TTC549 (cell line): Measurements from ENCODE around the gene SEC16B.
"Not testable (repeated sequence)": the region's sequence is repeated elsewhere in the genome, so short reads cannot be mapped to it uniquely, and the experiment has no call there.

Experiments
- FAIRE-seq: peaks from 2 replicates; lab custom pipeline; 2012; peaks lifted over from hg19 to GRCh38; lab: Jason Lieb, UNC

SEC16B gene, protein sequence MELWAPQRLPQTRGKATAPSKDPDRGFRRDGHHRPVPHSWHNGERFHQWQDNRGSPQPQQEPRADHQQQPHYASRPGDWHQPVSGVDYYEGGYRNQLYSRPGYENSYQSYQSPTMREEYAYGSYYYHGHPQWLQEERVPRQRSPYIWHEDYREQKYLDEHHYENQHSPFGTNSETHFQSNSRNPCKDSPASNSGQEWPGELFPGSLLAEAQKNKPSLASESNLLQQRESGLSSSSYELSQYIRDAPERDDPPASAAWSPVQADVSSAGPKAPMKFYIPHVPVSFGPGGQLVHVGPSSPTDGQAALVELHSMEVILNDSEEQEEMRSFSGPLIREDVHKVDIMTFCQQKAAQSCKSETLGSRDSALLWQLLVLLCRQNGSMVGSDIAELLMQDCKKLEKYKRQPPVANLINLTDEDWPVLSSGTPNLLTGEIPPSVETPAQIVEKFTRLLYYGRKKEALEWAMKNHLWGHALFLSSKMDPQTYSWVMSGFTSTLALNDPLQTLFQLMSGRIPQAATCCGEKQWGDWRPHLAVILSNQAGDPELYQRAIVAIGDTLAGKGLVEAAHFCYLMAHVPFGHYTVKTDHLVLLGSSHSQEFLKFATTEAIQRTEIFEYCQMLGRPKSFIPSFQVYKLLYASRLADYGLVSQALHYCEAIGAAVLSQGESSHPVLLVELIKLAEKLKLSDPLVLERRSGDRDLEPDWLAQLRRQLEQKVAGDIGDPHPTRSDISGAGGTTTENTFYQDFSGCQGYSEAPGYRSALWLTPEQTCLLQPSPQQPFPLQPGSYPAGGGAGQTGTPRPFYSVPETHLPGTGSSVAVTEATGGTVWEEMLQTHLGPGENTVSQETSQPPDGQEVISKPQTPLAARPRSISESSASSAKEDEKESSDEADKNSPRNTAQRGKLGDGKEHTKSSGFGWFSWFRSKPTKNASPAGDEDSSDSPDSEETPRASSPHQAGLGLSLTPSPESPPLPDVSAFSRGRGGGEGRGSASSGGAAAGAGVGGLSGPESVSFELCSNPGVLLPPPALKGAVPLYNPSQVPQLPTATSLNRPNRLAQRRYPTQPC

DNA sequence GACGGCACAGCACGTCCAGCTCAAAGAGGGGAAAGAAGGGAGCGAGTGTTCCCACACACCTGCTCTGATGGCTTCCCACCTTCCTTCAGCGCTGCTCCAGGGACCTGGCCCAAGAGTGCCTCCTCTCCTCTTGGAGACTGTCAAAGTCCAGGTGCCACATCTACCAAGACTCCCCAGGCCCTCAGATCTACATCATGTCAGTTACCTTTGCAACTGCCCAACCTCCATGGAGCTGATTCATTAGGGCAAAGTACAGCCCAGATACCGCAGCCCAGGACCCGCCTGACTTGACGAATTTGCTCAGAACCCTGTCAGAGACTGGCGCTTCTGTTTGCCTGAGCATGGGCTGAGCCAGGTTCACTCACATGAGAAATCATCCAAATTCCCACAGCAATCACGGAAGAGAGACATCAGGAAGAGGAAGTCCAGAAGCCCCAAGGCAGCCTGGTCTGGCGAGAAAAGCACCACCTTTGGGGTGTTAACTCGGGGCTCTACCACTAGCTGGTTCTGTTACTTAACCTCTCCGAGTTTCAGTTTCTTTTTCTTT lies at the start of gene SEC16B:
Gene SEC16B, minus strand, starts transcription at position 234 of the 547 bp plus-strand sequence. CDS start 2,077 bp downstream, outside the sequence.
- FAIRE-seq, result no peak

DNA sequence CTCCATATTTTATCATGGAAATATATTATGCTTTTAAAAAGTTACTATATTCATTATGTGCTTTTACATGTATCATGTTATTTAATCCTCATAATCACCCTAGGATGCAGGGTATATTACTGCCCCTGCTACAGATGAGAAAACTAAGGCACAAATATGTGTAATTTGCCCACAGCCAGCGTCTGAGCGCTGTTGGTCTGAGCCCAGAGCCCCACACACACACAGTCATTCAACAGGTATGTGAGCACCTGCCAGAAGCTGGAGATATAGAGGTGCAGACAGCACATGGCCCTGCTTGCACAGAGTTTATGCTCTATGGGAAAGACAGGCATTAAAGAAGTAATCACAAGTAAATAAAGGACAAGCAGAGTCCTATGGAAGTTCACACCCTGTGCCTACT lies 49.8 kb upstream of the SEC16B start:
- FAIRE-seq, result no peak

GRCh38 chr1:178019208-178019607 lies 49.4 kb upstream of the SEC16B start:
- FAIRE-seq, result no peak

GRCh38 chr1:178017517-178017916 lies 47.7 kb upstream of the SEC16B start:
- FAIRE-seq, result peak; percentile 22

GRCh38 chr1:178011864-178012503 lies 42.1 kb upstream of the SEC16B start:
- FAIRE-seq, result no peak

GRCh38 chr1:178011465-178011828 lies 41.6 kb upstream of the SEC16B start:
- no peak for FAIRE-seq

DNA sequence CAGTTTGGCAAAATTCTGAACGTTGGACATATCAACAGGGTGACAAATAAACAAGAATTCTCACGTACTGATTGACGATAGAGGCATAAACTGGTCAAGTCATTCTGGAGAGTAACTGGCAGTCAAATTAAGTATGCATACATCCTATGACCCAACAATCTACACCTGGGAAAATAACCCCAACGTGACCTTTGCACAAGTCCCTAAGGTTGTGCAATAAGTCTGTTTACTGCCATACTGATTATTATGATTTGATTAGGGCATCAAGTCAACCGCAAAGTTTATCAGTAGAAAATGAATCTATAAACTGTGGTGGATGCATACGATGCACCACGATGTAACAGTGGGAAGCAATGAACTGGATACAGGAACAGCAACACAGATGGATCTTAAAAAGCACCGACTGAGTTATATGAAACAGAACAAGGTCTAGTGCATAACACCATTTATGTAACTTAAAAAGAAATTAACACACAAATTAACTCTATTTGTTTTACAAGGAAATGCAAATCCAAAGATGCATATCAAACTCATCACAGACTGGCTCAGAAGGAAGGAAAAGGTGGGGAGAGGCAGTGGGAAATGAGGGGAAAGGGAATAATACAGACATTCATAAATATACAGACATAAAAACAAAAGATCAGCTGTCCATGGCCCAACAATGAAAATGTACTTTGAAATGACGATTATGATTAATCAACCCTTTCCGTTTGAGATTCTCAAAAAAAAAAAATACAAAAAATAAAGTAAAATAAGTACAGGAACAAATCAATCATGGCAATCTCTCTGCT lies 41.0 kb upstream of the SEC16B start:
- FAIRE-seq, result no peak

GRCh38 chr1:178006043-178006442 lies 36.2 kb upstream of the SEC16B start:
- no peak for FAIRE-seq

DNA sequence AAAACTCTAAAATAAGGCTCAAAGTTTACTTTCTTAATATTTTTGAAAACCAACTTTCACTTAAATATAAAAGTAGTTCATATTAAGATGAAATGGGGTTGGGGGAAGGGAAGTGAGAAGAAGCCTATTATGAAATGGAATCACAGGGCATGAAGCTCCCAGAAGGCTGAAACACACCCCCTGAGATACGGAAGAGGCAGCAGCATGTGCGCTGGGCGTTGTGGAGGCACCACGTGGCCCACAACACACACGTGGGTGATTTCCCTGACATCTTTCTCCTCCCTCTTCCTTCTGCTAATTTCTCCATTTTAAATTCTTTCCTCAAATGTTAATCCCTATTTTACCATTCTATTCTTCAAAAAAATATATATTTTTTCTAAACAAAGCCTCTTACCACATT lies 35.6 kb upstream of the SEC16B start:
- FAIRE-seq, result no peak

GRCh38 chr1:178004926-178005391 lies 35.1 kb upstream of the SEC16B start:
- no peak for FAIRE-seq

DNA sequence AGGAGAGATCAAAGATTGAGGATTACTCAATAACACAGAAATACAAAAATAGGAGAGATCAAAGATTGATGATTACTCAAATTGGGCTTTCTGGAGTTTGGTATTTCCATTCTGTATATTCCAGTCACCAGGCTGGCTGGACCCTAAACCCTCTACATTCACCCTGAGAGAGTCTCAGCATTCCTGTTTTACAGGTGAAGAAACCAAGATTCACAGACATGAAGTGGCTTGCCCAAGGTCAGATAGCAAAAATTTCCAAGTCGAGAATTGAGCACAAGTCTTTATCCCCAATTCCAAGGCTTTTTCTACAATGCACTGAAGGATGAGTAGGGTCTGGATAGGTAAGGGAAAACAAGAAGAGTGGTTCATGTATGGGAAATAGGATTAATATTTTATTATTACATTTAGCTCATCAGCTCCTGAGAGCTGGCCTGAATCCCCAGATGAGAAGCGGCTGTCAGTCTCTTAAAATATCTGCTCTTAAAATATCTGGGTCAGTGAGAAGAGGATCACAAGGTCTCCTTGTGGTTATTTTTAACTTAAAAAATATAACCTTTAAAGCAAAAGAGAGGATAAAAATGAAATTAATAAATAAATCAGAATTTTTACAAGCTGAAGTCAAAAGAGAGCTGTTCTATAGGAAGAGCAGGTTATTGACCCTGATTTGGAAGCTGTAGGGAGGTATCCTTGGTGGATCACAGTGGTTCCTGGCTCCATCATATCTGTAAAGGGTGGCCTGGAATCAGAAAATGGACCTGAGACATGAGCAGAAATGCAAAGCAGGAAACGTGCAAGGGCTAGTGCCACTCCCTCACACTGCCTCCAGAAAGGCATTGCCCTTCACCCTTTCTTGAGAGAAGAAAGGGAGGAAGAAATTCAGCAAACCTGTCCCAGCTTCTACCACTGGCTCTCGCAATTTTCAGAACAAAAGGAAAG lies 29.1 kb upstream of the SEC16B start:
- no peak for FAIRE-seq

- no peak for FAIRE-seq
Measured at GRCh38 chr1:177996957-177997356, 27.1 kb upstream of the SEC16B start.

DNA sequence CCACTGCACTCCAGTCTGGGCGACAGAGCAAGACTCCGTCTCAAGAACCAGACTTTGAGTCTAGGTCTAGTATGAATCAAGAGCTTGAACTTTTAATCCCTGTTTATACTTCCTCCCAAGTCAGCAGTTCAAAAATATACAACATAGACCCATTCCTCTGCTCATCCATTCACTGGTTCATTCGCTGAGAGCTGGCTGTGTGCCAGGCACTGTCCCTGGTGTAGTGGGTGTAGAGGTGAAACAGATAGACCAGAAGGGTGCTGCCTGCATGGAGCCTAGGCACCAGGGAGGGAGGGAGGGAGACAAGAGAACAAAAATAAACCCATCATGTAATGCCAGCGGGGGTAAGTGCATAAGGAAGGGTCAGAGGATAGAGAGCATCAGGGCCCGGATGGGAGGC lies 25.5 kb upstream of the SEC16B start:
- FAIRE-seq, result no peak

DNA sequence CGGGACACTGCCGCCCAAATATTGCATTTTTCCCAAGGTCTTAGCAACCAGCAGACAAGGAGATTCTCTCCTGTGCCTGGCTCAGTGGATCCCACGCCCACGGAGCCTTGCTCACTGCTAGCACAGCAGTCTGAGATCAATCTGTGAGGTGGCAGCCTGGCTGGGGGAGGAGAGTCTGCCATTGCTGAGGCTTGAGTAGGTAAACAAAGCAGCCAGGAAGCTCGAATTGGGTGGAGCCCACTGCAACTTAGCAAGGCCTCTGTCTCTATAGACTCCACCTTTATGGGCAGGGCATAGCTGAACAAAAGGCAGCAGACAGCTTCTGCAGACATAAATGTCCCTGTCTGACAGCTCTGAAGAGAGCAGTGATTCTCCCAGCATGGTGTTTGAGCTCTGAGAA lies 16.4 kb upstream of the SEC16B start:
- FAIRE-seq, result not testable (repeated sequence)

- no peak for FAIRE-seq
Measured at GRCh38 chr1:177984761-177985160, 14.9 kb upstream of the SEC16B start.

- no peak for FAIRE-seq
Measured at GRCh38 chr1:177984136-177984525, 14.3 kb upstream of the SEC16B start.

DNA sequence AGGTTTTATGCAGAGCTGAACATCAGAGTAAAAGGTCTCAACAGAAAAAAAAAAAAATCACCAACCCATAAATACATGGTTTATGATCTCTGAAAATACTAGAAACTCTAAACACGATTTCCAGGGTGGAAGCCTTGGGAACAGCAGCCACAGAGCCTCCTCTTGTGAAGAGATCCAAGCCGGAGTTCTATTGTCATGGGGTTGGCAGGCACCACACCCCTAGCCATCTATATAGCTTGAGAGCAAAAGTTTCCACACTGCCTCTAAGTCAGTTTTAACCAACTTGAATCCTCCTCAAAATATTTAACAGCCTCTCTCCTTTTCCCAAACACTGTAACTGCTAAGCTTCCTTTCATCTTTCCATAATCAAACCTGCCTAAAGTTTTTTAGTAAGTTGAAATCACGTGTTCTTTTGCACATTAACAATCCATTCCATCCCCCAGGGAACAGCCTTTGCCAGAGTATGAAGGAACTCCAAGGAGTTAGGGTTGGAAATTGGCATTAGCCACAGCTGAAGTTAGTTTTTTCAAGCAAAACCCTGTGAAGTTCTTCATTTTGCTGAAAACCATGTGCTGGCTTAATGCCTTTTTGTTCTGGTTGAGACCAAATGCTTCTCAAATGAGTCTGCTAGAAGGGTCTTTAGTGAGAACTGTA lies 13.8 kb upstream of the SEC16B start:
- FAIRE-seq, result no peak

- FAIRE-seq, result no peak
Measured at GRCh38 chr1:177983077-177983476, 13.2 kb upstream of the SEC16B start.

GRCh38 chr1:177981200-177981599 lies 11.3 kb upstream of the SEC16B start:
- no peak for FAIRE-seq

- no peak for FAIRE-seq
Measured at GRCh38 chr1:177979272-177979671, 9.4 kb upstream of the SEC16B start.
